K562 (cell line): ENCODE measurements around the gene PPM1D. TPM values are rescaled to one million over a fixed set of nuclear protein-coding genes. Genes with fewer than 3 reads are reported as not detected.

Source experiments
- ATAC-seq: fragments of 200-7000 bp; cut with Tn5 transposase; 3 replicates; pipeline ENCODE4 v1.9.1; 2020; ENCODE audit warnings: moderate library complexity
- BruUV-seq: library from RNA; stranded (reverse); fragments of 400-500 nt; replicated peaks from 2 replicates; lab custom pipeline; 2021; lab: Mats Ljungman, UMichigan
- CTCF ChIA-PET: fragments of 300-600 bp; formaldehyde crosslinking; extraction: SDS; loops from one replicate; lab custom pipeline; 2021; ENCODE audit warnings: low intra/inter-chr PET ratio; lab: Yijun Ruan, JAX
- POLR2A ChIA-PET: fragments of 300-600, 350-650 bp; sonication (Branson Sonifier 250); formaldehyde crosslinking; extraction: SDS; loops from one replicate; lab custom pipeline; 2021; ENCODE audit warnings: antibody characterized with exemption, inconsistent platforms; lab: Yijun Ruan, JAX
- DNase-seq, 4 experiments: peaks; one replicate each; pipeline versions ENCODE4 v3.0.0 to v3.0.0-alpha.2; 2011 to 2018; ENCODE audit warnings: low spot score in 3 of 4, mixed read lengths in 3 of 4; ENCODE audit errors: extremely low read depth in 1 of 4
- FAIRE-seq: peaks from 2 replicates; lab custom pipeline; 2011; peaks lifted over from hg19 to GRCh38; lab: Jason Lieb, UNC
- H2AFZ ChIP-seq: 2 replicates; pipeline ENCODE4 v1.6.0; 2011; ENCODE audit warnings: low read depth, low read length, control low read depth, inconsistent platforms
- H3K27ac ChIP-seq: fragments of 200-600 bp; 3 replicates; pipeline ENCODE4 v1.8.0; 2011; ENCODE audit warnings: low read depth, mild to moderate bottlenecking, control low read depth, inconsistent platforms, low read length, moderate library complexity, mixed read lengths; ENCODE audit errors: extremely low read depth
- H3K27me3 ChIP-seq, 2 experiments: fragments of 300-600 bp in 1 of 2; 2 replicates in 1 of 2; 3 replicates in 1 of 2; pipeline versions ENCODE4 v1.6.0 to v1.8.0; 2011; ENCODE audit warnings: inconsistent platforms in 2 of 2, low read length in 2 of 2, mild to moderate bottlenecking in 1 of 2, mixed read lengths in 1 of 2, moderate library complexity in 1 of 2; ENCODE audit not compliant: control insufficient read depth in 2 of 2, insufficient read depth in 2 of 2
- H3K36me3 ChIP-seq: fragments of 300-600 bp; 3 replicates; pipeline ENCODE4 v1.8.0; 2011; ENCODE audit warnings: mild to moderate bottlenecking, low read length, inconsistent platforms; ENCODE audit not compliant: control insufficient read depth, insufficient read depth
- H3K4me1 ChIP-seq, 2 experiments: fragments of 200-600 bp in 1 of 2; replicated peaks in 1 of 2; 2 replicates in 1 of 2; 3 replicates in 1 of 2; pipeline versions ENCODE4 v1.5.1 to v1.8.0; 2011; ENCODE audit warnings: inconsistent platforms in 2 of 2, low read length in 2 of 2, mild to moderate bottlenecking in 1 of 2, mixed read lengths in 1 of 2, moderate library complexity in 1 of 2; ENCODE audit not compliant: control insufficient read depth in 2 of 2, insufficient read depth in 2 of 2
- H3K4me2 ChIP-seq: 2 replicates; pipeline ENCODE4 v1.6.1; 2011; ENCODE audit warnings: low read length, control low read depth, inconsistent platforms, mixed read lengths; ENCODE audit not compliant: insufficient read depth
- H3K4me3 ChIP-seq: fragments of 200-600 bp; sonication (generic), shearing (Covaris generic); 2 replicates; pipeline ENCODE4 v1.5.1; 2016; ENCODE audit warnings: control low read depth, inconsistent platforms
- H3K79me2 ChIP-seq: fragments of 200-600 bp; 3 replicates; pipeline ENCODE4 v1.8.0; 2011; ENCODE audit warnings: low read length, inconsistent platforms; ENCODE audit not compliant: control insufficient read depth, insufficient read depth
- H3K9ac ChIP-seq, 2 experiments: 2 replicates each; pipeline versions ENCODE4 v1.6.0 to v1.6.1; 2011; ENCODE audit warnings: low read depth in 2 of 2, low read length in 2 of 2, control low read depth in 1 of 2, inconsistent platforms in 1 of 2, mild to moderate bottlenecking in 1 of 2, mixed read lengths in 1 of 2; ENCODE audit not compliant: insufficient read depth in 1 of 2
- H3K9me1 ChIP-seq: one replicate; pipeline ENCODE4 v1.6.0; 2011; ENCODE audit warnings: inconsistent platforms, mild to moderate bottlenecking, low read length, moderate library complexity; ENCODE audit not compliant: control insufficient read depth, insufficient read depth
- H3K9me3 ChIP-seq: replicated peaks from 2 replicates; pipeline ENCODE4 v1.5.1; 2011; ENCODE audit warnings: low read depth, low read length, inconsistent platforms; ENCODE audit not compliant: control insufficient read depth, insufficient read depth
- H4K20me1 ChIP-seq: replicated peaks from 2 replicates; pipeline ENCODE4 v1.6.1; 2011; ENCODE audit warnings: low read length, inconsistent platforms, mixed read lengths; ENCODE audit not compliant: control insufficient read depth, insufficient read depth
- ZC3H4 ChIP-seq: sonication (generic); formaldehyde crosslinking; IDR thresholded peaks from 2 replicates; pipeline ENCODE4 v1.9.0; 2021; ENCODE audit warnings: missing genetic modification reagents, borderline replicate concordance
- WGBS: fragments of 100-300 bp; shearing (Covaris generic); methylation state at CpG from one replicate; pipeline ENCODE4 v1.1.6; 2016; ENCODE audit warnings: low coverage, mixed read lengths; ENCODE audit not compliant: insufficient coverage; ENCODE audit errors: missing lambda C conversion rate; 5-methylcytosine and 5-hydroxymethylcytosine counted together
- in situ Hi-C: fragments of 300-500 bp; cut with MboI; formaldehyde crosslinking; loops from 4 replicates; pipeline ENCODE4 v1.15.0; 2018; ENCODE audit warnings: inconsistent platforms, mixed read lengths
- intact Hi-C: fragments of 100-400 bp; cut with micrococcal nuclease; formaldehyde crosslinking; loops from 2 replicates; pipeline ENCODE4 v1.14.2; 2022
- polyA plus RNA-seq, 8 experiments: library from polyadenylated mRNA; depleted of rRNA in 4 of 8; stranded (reverse) in 5 of 8; unstranded in 3 of 8; fragments of >200 nt; fragmentation: Nextera tagmentation in 2 of 8; fragmentation: Illumina TruSeq in 1 of 8; extraction: Ambion mirVana in 2 of 8; extraction: Trizol in 1 of 8; gene quantifications; 2 replicates each; pipeline versions ENCODE4 v1.2.1 to v1.2.3, GENCODE V29; 2011 to 2014; ENCODE audit warnings: inconsistent platforms in 1 of 8, missing spikeins in 1 of 8
- total RNA-seq, 7 experiments: library from RNA; depleted of rRNA in 6 of 7; stranded (reverse); fragments of >200 nt in 6 of 7; fragmentation: Illumina TruSeq in 2 of 7; extraction: Trizol in 2 of 7; gene quantifications; 2 replicates each; pipeline versions ENCODE4 v1.2.1 to v1.2.3, GENCODE V29; 2011 to 2021; ENCODE audit warnings: low replicate concordance in 1 of 7
- TF ChIP-seq, protein P1 (sequence below), 3 experiments: fragments of 200-800 bp in 1 of 3; fragments of 250-450 bp in 1 of 3; fragments of 450-650 bp in 1 of 3; sonication (Bioruptor Pico) in 1 of 3; sonication (Bioruptor generic) in 1 of 3; formaldehyde crosslinking in 1 of 3; IDR thresholded peaks; 2 replicates each; pipeline versions ENCODE4 v1.6.1 to v1.8.0; 2016 to 2022; ENCODE audit warnings: mild to moderate bottlenecking in 2 of 3, missing genetic modification characterization in 2 of 3, missing compliant biosample characterization in 1 of 3, moderate library complexity in 1 of 3
- TF ChIP-seq, protein P2 (sequence below): fragments of 450-650 bp; formaldehyde crosslinking; IDR thresholded peaks from 2 replicates; pipeline ENCODE4 v1.4.0; 2020; ENCODE audit warnings: mild to moderate bottlenecking, moderate library complexity
- TF ChIP-seq, protein P3 (sequence below): fragments of 250-450 bp; sonication (Bioruptor Pico); IDR thresholded peaks from 2 replicates; pipeline ENCODE4 v1.4.0; 2020

The PPM1D gene
- total and polyA plus RNA-seq, 9 of the 15 experiments (the other 6 are each of a cell fraction or from before 2014, with no cell fraction given), result 2.1 to 19.0 (median 7.8) TPM

DNA sequence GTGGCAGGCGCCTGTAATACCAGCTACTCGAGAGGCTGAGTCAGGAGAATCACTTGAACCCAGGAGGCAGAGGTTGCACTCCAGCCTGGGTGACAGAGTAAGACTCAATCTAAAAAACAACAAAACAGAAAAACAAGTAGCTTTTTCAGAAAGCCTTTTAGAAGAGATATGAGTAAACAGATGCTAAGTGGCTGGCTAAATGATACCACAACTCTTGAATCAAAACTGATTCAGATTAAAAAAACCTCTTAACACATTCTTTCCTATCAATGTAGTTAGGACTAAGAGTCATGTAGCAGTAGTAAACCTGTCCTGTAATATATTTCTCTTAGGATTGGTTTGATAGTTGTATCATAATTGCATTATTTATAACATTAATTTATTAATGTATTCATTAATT lies 23.0 kb downstream of the PPM1D start:
- H3K4me1 ChIP-seq, result no peaks in the 10 kb centered on the region
- H4K20me1 ChIP-seq, result no peaks in the 10 kb centered on the region
- H3K27ac ChIP-seq, result no peak overlapping the region
- no peak overlapping the region for H3K4me3 ChIP-seq
- BruUV-seq, result no TSS peak
- FAIRE-seq, result no peak
- H2AFZ ChIP-seq, result no peak overlapping the region
- no peak for TF ChIP-seq ZC3H4 (CRISPR knock-in tag)
- TF ChIP-seq, protein P1, sequence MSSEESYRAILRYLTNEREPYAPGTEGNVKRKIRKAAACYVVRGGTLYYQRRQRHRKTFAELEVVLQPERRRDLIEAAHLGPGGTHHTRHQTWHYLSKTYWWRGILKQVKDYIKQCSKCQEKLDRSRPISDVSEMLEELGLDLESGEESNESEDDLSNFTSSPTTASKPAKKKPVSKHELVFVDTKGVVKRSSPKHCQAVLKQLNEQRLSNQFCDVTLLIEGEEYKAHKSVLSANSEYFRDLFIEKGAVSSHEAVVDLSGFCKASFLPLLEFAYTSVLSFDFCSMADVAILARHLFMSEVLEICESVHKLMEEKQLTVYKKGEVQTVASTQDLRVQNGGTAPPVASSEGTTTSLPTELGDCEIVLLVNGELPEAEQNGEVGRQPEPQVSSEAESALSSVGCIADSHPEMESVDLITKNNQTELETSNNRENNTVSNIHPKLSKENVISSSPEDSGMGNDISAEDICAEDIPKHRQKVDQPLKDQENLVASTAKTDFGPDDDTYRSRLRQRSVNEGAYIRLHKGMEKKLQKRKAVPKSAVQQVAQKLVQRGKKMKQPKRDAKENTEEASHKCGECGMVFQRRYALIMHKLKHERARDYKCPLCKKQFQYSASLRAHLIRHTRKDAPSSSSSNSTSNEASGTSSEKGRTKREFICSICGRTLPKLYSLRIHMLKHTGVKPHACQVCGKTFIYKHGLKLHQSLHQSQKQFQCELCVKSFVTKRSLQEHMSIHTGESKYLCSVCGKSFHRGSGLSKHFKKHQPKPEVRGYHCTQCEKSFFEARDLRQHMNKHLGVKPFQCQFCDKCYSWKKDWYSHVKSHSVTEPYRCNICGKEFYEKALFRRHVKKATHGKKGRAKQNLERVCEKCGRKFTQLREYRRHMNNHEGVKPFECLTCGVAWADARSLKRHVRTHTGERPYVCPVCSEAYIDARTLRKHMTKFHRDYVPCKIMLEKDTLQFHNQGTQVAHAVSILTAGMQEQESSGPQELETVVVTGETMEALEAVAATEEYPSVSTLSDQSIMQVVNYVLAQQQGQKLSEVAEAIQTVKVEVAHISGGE (CRISPR knock-in tag; IDR thresholded peaks at IDR 0.05), result 0 out of 6 replicates have a peak, but pooled peaks of 1 of the 3 experiments have one; percentile 61
- TF ChIP-seq, protein P2, sequence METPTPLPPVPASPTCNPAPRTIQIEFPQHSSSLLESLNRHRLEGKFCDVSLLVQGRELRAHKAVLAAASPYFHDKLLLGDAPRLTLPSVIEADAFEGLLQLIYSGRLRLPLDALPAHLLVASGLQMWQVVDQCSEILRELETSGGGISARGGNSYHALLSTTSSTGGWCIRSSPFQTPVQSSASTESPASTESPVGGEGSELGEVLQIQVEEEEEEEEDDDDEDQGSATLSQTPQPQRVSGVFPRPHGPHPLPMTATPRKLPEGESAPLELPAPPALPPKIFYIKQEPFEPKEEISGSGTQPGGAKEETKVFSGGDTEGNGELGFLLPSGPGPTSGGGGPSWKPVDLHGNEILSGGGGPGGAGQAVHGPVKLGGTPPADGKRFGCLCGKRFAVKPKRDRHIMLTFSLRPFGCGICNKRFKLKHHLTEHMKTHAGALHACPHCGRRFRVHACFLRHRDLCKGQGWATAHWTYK, result no peak
- TF ChIP-seq, protein P3, sequence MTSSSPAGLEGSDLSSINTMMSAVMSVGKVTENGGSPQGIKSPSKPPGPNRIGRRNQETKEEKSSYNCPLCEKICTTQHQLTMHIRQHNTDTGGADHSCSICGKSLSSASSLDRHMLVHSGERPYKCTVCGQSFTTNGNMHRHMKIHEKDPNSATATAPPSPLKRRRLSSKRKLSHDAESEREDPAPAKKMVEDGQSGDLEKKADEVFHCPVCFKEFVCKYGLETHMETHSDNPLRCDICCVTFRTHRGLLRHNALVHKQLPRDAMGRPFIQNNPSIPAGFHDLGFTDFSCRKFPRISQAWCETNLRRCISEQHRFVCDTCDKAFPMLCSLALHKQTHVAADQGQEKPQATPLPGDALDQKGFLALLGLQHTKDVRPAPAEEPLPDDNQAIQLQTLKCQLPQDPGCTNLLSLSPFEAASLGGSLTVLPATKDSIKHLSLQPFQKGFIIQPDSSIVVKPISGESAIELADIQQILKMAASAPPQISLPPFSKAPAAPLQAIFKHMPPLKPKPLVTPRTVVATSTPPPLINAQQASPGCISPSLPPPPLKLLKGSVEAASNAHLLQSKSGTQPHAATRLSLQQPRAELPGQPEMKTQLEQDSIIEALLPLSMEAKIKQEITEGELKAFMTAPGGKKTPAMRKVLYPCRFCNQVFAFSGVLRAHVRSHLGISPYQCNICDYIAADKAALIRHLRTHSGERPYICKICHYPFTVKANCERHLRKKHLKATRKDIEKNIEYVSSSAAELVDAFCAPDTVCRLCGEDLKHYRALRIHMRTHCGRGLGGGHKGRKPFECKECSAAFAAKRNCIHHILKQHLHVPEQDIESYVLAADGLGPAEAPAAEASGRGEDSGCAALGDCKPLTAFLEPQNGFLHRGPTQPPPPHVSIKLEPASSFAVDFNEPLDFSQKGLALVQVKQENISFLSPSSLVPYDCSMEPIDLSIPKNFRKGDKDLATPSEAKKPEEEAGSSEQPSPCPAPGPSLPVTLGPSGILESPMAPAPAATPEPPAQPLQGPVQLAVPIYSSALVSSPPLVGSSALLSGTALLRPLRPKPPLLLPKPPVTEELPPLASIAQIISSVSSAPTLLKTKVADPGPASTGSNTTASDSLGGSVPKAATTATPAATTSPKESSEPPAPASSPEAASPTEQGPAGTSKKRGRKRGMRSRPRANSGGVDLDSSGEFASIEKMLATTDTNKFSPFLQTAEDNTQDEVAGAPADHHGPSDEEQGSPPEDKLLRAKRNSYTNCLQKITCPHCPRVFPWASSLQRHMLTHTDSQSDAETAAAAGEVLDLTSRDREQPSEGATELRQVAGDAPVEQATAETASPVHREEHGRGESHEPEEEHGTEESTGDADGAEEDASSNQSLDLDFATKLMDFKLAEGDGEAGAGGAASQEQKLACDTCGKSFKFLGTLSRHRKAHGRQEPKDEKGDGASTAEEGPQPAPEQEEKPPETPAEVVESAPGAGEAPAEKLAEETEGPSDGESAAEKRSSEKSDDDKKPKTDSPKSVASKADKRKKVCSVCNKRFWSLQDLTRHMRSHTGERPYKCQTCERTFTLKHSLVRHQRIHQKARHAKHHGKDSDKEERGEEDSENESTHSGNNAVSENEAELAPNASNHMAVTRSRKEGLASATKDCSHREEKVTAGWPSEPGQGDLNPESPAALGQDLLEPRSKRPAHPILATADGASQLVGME (CRISPR knock-in tag), result no peak
- no peak for ATAC-seq
- peaks cover 46% of the 10 kb centered on the region for H3K79me2 ChIP-seq
- intact Hi-C loops, result no loop called here
- no peak overlapping the region for H3K9ac ChIP-seq
- H3K4me2 ChIP-seq, result no peak overlapping the region
- H3K9me3 ChIP-seq, result no peaks in the 10 kb centered on the region
- 100% methylated on average over 2 of the region's 2 CpGs for WGBS
- H3K36me3 ChIP-seq, result peaks cover 11% of the 10 kb centered on the region; the same call in 2 of the 3 replicates
- ChIA-PET CTCF (no interaction called here), POLR2A (interaction anchor here (2.1 to 2.6 kb wide), 2 partner anchors 9 to 23 kb away, joined by 6 read pairs; partner anchors contain the start of gene PPM1D)
- H3K27me3 ChIP-seq, result no peaks in the 10 kb centered on the region
- DNase-seq, result no peak
- in situ Hi-C loops, result no loop called here
- H3K9me1 ChIP-seq, result no peaks in the 10 kb centered on the region
